Peyer's patch (tissue), 4 donors: ENCODE measurements around the gene ZNF613.

ENCODE experiments used
- POLR2A ChIP-seq, 2 donors: fragments of 450-650 bp; IDR thresholded peaks; one replicate each; pipeline ENCODE4 v1.5.1; 2017; ENCODE audit warnings: antibody characterized with exemption in 2 of 2, mild to moderate bottlenecking in 2 of 2, moderate library complexity in 2 of 2
- TF ChIP-seq, protein P1 (sequence below), 6 experiments: fragments of 450-650 bp in 4 of 6; fragments of 200-600 bp in 2 of 6; sonication (generic) in 1 of 6; IDR thresholded peaks; one replicate each; pipeline ENCODE4 v1.5.1; 2017 to 2019; ENCODE audit warnings: antibody characterized with exemption in 6 of 6, mild to moderate bottlenecking in 3 of 6, moderate library complexity in 1 of 6

DNA sequence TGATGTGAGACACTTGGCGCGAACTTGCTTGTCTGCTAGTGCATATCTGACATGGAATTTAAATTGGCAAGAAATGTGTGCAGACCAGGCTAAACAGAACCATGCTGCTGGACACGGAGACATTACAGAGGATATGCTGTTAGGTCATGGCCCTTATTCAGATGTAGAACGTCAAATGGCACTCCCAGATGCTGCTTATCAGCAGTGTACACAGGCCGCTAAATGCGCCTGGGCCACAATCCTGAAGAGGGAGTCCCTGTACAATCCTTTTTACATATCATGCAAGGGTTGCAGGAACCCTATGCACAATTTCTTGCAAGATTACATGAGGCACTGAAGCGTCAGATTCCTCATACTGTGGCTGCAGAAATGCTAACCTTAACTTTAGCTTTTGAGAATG, 50.1 kb downstream of the ZNF613 start:
- TF ChIP-seq, protein P1, sequence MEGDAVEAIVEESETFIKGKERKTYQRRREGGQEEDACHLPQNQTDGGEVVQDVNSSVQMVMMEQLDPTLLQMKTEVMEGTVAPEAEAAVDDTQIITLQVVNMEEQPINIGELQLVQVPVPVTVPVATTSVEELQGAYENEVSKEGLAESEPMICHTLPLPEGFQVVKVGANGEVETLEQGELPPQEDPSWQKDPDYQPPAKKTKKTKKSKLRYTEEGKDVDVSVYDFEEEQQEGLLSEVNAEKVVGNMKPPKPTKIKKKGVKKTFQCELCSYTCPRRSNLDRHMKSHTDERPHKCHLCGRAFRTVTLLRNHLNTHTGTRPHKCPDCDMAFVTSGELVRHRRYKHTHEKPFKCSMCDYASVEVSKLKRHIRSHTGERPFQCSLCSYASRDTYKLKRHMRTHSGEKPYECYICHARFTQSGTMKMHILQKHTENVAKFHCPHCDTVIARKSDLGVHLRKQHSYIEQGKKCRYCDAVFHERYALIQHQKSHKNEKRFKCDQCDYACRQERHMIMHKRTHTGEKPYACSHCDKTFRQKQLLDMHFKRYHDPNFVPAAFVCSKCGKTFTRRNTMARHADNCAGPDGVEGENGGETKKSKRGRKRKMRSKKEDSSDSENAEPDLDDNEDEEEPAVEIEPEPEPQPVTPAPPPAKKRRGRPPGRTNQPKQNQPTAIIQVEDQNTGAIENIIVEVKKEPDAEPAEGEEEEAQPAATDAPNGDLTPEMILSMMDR (IDR thresholded peaks at IDR 0.05): no peak
- TF ChIP-seq POLR2A (IDR thresholded peaks at IDR 0.05): no peak
